ENCODE data around the gene ANO6.
"Not testable (repeated sequence)": the region's sequence is repeated elsewhere in the genome, so short reads cannot be mapped to it uniquely, and the experiment has no call there.

GRCh38 chr12:45262185-45262584, 46.3 kb downstream of the ANO6 start:
- TF ChIP-seq, protein P1, sequence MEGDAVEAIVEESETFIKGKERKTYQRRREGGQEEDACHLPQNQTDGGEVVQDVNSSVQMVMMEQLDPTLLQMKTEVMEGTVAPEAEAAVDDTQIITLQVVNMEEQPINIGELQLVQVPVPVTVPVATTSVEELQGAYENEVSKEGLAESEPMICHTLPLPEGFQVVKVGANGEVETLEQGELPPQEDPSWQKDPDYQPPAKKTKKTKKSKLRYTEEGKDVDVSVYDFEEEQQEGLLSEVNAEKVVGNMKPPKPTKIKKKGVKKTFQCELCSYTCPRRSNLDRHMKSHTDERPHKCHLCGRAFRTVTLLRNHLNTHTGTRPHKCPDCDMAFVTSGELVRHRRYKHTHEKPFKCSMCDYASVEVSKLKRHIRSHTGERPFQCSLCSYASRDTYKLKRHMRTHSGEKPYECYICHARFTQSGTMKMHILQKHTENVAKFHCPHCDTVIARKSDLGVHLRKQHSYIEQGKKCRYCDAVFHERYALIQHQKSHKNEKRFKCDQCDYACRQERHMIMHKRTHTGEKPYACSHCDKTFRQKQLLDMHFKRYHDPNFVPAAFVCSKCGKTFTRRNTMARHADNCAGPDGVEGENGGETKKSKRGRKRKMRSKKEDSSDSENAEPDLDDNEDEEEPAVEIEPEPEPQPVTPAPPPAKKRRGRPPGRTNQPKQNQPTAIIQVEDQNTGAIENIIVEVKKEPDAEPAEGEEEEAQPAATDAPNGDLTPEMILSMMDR (conservative IDR thresholded peaks at IDR 0.05) = not testable (repeated sequence)
- not testable (repeated sequence) for TF ChIP-seq ZFX (IDR thresholded peaks at IDR 0.05)
